SK-N-SH (cell line): Measurements from ENCODE around the gene RBMS3. TPM values are rescaled to one million over a fixed set of nuclear protein-coding genes. Genes with fewer than 3 reads are reported as not detected.
A peak's percentile ranks its signal among the peaks of the same experiment; 100 is the strongest.

Experiments
- CTCF ChIA-PET: fragments of 300-600, 350-600 bp; formaldehyde crosslinking; extraction: SDS; loops from one replicate; lab custom pipeline; 2021; lab: Yijun Ruan, JAX
- POLR2A ChIA-PET: fragments of 350-600 bp; sonication (Branson Sonifier 250); formaldehyde crosslinking; extraction: SDS; loops from one replicate; lab custom pipeline; 2020; ENCODE audit warnings: antibody characterized with exemption, inconsistent platforms; lab: Yijun Ruan, JAX
- DNase-seq: peaks from one replicate; pipeline ENCODE4 v3.0.0; 2012
- H2AFZ ChIP-seq: fragments of 200-600 bp; sonication (generic); 2 replicates; pipeline ENCODE4 v1.8.1; 2016; ENCODE audit warnings: antibody characterized with exemption, mild to moderate bottlenecking, low read depth
- H3F3A ChIP-seq: fragments of 200-600 bp; sonication (generic); replicated peaks from 2 replicates; pipeline ENCODE3; 2016; ENCODE audit warnings: antibody characterized with exemption, mild to moderate bottlenecking; ENCODE audit not compliant: insufficient read depth
- H3K27ac ChIP-seq, 2 experiments: fragments of 200-500 bp in 1 of 2; fragments of 200-600 bp in 1 of 2; sonication (Bioruptor generic) in 1 of 2; sonication (generic), shearing (Covaris generic) in 1 of 2; 2 replicates each; pipeline versions ENCODE4 v1.5.1 to v1.6.1; 2014 to 2016; ENCODE audit warnings: low read depth in 2 of 2, inconsistent platforms in 1 of 2, low read length in 1 of 2, mild to moderate bottlenecking in 1 of 2, mixed read lengths in 1 of 2
- H3K27me3 ChIP-seq: fragments of 200-600 bp; sonication (generic), shearing (Covaris generic); 2 replicates; pipeline ENCODE4 v1.6.1; 2016; ENCODE audit warnings: mixed run types; ENCODE audit not compliant: insufficient read depth
- H3K36me3 ChIP-seq, 2 experiments: fragments of 200-500 bp in 1 of 2; fragments of 200-600 bp in 1 of 2; sonication (Bioruptor generic) in 1 of 2; sonication (generic) in 1 of 2; replicated peaks in 1 of 2; 2 replicates each; pipeline versions ENCODE3 to v1.5.1; 2014 to 2016; ENCODE audit warnings: low read length in 1 of 2, mild to moderate bottlenecking in 1 of 2; ENCODE audit not compliant: insufficient read depth in 2 of 2, control insufficient read depth in 1 of 2
- H3K4me1 ChIP-seq, 2 experiments: fragments of 200-500 bp in 1 of 2; fragments of 200-600 bp in 1 of 2; sonication (Bioruptor generic) in 1 of 2; sonication (generic), shearing (Covaris generic) in 1 of 2; 2 replicates each; pipeline versions ENCODE4 v1.5.1 to v1.6.1; 2014 to 2016; ENCODE audit warnings: low read depth in 1 of 2, low read length in 1 of 2, mixed run types in 1 of 2; ENCODE audit not compliant: insufficient read depth in 2 of 2, control insufficient read depth in 1 of 2
- H3K4me2 ChIP-seq: fragments of 200-600 bp; sonication (generic), shearing (Covaris generic); 2 replicates; pipeline ENCODE4 v1.6.1; 2017; ENCODE audit warnings: mixed run types
- H3K4me3 ChIP-seq, 2 experiments: fragments of 200-500 bp in 1 of 2; fragments of 200-600 bp in 1 of 2; sonication (Bioruptor generic) in 1 of 2; sonication (generic), shearing (Covaris generic) in 1 of 2; 2 replicates each; pipeline versions ENCODE4 v1.5.1 to v1.8.1; 2014 to 2016; ENCODE audit warnings: low read depth in 2 of 2, inconsistent platforms in 1 of 2, low read length in 1 of 2, mild to moderate bottlenecking in 1 of 2, mixed read lengths in 1 of 2, moderate library complexity in 1 of 2
- H3K79me2 ChIP-seq: fragments of 200-600 bp; sonication (generic); 2 replicates; pipeline ENCODE4 v1.8.1; 2017; ENCODE audit warnings: mild to moderate bottlenecking; ENCODE audit not compliant: insufficient read depth
- H3K9ac ChIP-seq: fragments of 200-600 bp; sonication (generic); 2 replicates; pipeline ENCODE4 v1.6.1; 2017; ENCODE audit warnings: mixed run types
- H3K9me2 ChIP-seq: fragments of 200-600 bp; sonication (generic); 2 replicates; pipeline ENCODE4 v1.6.1; 2017; ENCODE audit warnings: mixed run types
- H3K9me3 ChIP-seq: fragments of 200-600 bp; sonication (generic); 2 replicates; pipeline ENCODE4 v1.6.1; 2017; ENCODE audit warnings: mixed run types, mild to moderate bottlenecking, moderate library complexity
- H4K20me1 ChIP-seq: fragments of 200-600 bp; sonication (generic); 2 replicates; pipeline ENCODE4 v1.6.1; 2017; ENCODE audit warnings: mild to moderate bottlenecking, mixed run types; ENCODE audit not compliant: insufficient read depth
- CHD2 ChIP-seq: fragments of 150-350 bp; IDR thresholded peaks from 2 replicates; pipeline ENCODE4 v1.6.1; 2018; ENCODE audit warnings: low read length; ENCODE audit not compliant: partially characterized antibody
- EP300 ChIP-seq, 2 experiments: IDR thresholded peaks; 2 replicates each; pipeline versions ENCODE4 v1.4.0 to v1.6.1; 2012; ENCODE audit warnings: borderline replicate concordance in 1 of 2, low read depth in 1 of 2, low read length in 1 of 2
- FOSL2 ChIP-seq: IDR thresholded peaks from 2 replicates; pipeline ENCODE4 v1.4.0; 2012; ENCODE audit warnings: low read depth, mild to moderate bottlenecking, moderate library complexity, borderline replicate concordance
- GATA2 ChIP-seq: sonication (generic); formaldehyde crosslinking; IDR thresholded peaks from 2 replicates; pipeline ENCODE4 v1.5.0; 2020; ENCODE audit warnings: mild to moderate bottlenecking, missing genetic modification reagents
- IRF3 ChIP-seq: fragments of 150-350 bp; IDR thresholded peaks from 2 replicates; pipeline ENCODE4 v1.6.1; 2016; ENCODE audit warnings: mild to moderate bottlenecking, low read depth, low read length
- JUND ChIP-seq: IDR thresholded peaks from 2 replicates; pipeline ENCODE4 v1.4.0; 2012
- MAX ChIP-seq: IDR thresholded peaks from 2 replicates; pipeline ENCODE4 v1.4.0; 2012; ENCODE audit warnings: low read depth
- MEF2A ChIP-seq: IDR thresholded peaks from 2 replicates; pipeline ENCODE4 v1.4.0; 2012; ENCODE audit warnings: low read depth, borderline replicate concordance
- PBX3 ChIP-seq: IDR thresholded peaks from 2 replicates; pipeline ENCODE4; 2012
- POLR2AphosphoS5 ChIP-seq: IDR thresholded peaks from 2 replicates; pipeline ENCODE4 v1.6.1; 2012; ENCODE audit warnings: low read depth, low read length
- RFX5 ChIP-seq: IDR thresholded peaks from 2 replicates; pipeline ENCODE4 v1.6.1; 2012; ENCODE audit warnings: mild to moderate bottlenecking, improper control_type of control experiment, low read length
- RXRA ChIP-seq: IDR thresholded peaks from 2 replicates; pipeline ENCODE4 v1.4.0; 2012; ENCODE audit warnings: low read depth, mild to moderate bottlenecking, borderline replicate concordance
- TCF12 ChIP-seq: IDR thresholded peaks from 2 replicates; pipeline ENCODE4 v1.4.0; 2012
- TEAD4 ChIP-seq: IDR thresholded peaks from 2 replicates; pipeline ENCODE4 v1.4.0; 2012; ENCODE audit warnings: mild to moderate bottlenecking, borderline replicate concordance; ENCODE audit not compliant: insufficient read depth
- YY1 ChIP-seq: IDR thresholded peaks from 2 replicates; pipeline ENCODE4 v1.4.0; 2012; ENCODE audit warnings: low read depth, mild to moderate bottlenecking
- ZBTB33 ChIP-seq: IDR thresholded peaks from 2 replicates; pipeline ENCODE4 v1.4.0; 2012; ENCODE audit warnings: low read depth, borderline replicate concordance
- WGBS: methylation state at CpG from one replicate; pipeline ENCODE4 v1.1.6; 2017; ENCODE audit warnings: low lambda C conversion rate; 5-methylcytosine and 5-hydroxymethylcytosine counted together
- polyA plus RNA-seq, 3 experiments: library from polyadenylated mRNA; depleted of rRNA; stranded (reverse); fragments of >200 nt; gene quantifications; 2 replicates each; pipeline ENCODE4 v1.2.3, GENCODE V29; 2012

Gene RBMS3
- polyA plus RNA-seq, 1 of the 3 experiments (the other 2 are of a cell fraction) = 8.2 TPM

GRCh38 chr3:29525254-29525881 is 244.5 kb downstream of the RBMS3 start:
- Histone ChIP-seq H3K4me2 (peak overlapping the region; percentile 3; the same call in 1 of the 2 replicates), H2AFZ (no peak overlapping the region), H3K4me1 (peaks cover 0 to 27% of the 10 kb centered on the region in 2 experiments; a peak in 3 of 4 replicates), H3K36me3 (no peaks in the 10 kb centered on the region), H3F3A (peaks cover 17% of the 10 kb centered on the region), H3K4me3 (no peak overlapping the region), H3K9me2 (no peaks in the 10 kb centered on the region), H3K9ac (no peak overlapping the region), H3K79me2 (peaks cover 60% of the 10 kb centered on the region; the same call in 1 of the 2 replicates), H3K27ac (peak overlapping the region; percentile 21 to 91; a peak in 3 of 4 replicates), H3K9me3 (no peaks in the 10 kb centered on the region), H4K20me1 (no peaks in the 10 kb centered on the region), H3K27me3 (no peaks in the 10 kb centered on the region)
- ChIA-PET POLR2A (interaction anchor here (1.2 kb wide), 2 partner anchors 31 to 51 kb away, joined by 3 to 6 read pairs; no protein-coding TSS in a partner anchor), CTCF (interaction anchor here (0.8 to 1.2 kb wide), 3 partner anchors 11 to 28 kb away, joined by 3 to 4 read pairs (median 4); no protein-coding TSS in a partner anchor)
- no peak for DNase-seq
- no peak for TF ChIP-seq CHD2
- no peak for TF ChIP-seq YY1
- TF ChIP-seq EP300 (IDR thresholded peaks at IDR 0.05; ENCODE audit: borderline replicate concordance in 1 of 2, low read depth in 1 of 2, low read length in 1 of 2) = 0 out of 4 replicates have a peak, but pooled peaks of 1 of the 2 experiments have one; percentile 15
- TF ChIP-seq TEAD4 = no peak
- TF ChIP-seq PBX3 = no peak
- TF ChIP-seq RXRA = peak; percentile 11; the same call in 1 of the 2 replicates
- TF ChIP-seq TCF12 = peak; percentile 18; the same call in 1 of the 2 replicates
- 0 out of 2 replicates have a peak, but pooled peaks have one; percentile 29 for TF ChIP-seq MEF2A
- no peak for TF ChIP-seq IRF3
- TF ChIP-seq MAX = no peak
- no peak for TF ChIP-seq POLR2AphosphoS5
- WGBS = 43% methylated on average over 1 of the region's 1 CpG

- H3K79me2 ChIP-seq = peaks cover 53% of the 10 kb centered on the region; the same call in 1 of the 2 replicates
- H2AFZ ChIP-seq = no peak overlapping the region
- peaks cover 0 to 4% of the 10 kb centered on the region in 2 experiments for H3K36me3 ChIP-seq
- peaks cover 14% of the 10 kb centered on the region for H3F3A ChIP-seq
- no peaks in the 10 kb centered on the region for H3K27me3 ChIP-seq
- DNase-seq = peak; percentile 32
- peak overlapping the region in 1 of 2 experiments; percentile 94; a peak in 2 of 4 replicates for H3K27ac ChIP-seq
- no peaks in the 10 kb centered on the region for H3K9me2 ChIP-seq
- no peak for TF ChIP-seq GATA2 (CRISPR knock-in tag)
- no peak for TF ChIP-seq IRF3
- TF ChIP-seq RFX5 = no peak
- peak in 1 of 2 experiments; percentile 45; a peak in 1 of 4 replicates for TF ChIP-seq EP300 (IDR thresholded peaks at IDR 0.05; ENCODE audit: borderline replicate concordance in 1 of 2, low read depth in 1 of 2, low read length in 1 of 2)
- no peak for TF ChIP-seq ZBTB33
- TF ChIP-seq FOSL2 = no peak
- no peak for TF ChIP-seq JUND
- CTCF ChIA-PET = interaction anchor here (1.0 kb wide), 1 partner anchor 611 kb away, joined by 3 read pairs; no protein-coding TSS in a partner anchor
- no peak overlapping the region for H3K9ac ChIP-seq
- POLR2A ChIA-PET = no interaction called here
- no peak overlapping the region for H3K4me2 ChIP-seq
- no peak overlapping the region for H3K4me3 ChIP-seq
- 86% methylated on average over 1 of the region's 1 CpG for WGBS
- H3K9me3 ChIP-seq = no peaks in the 10 kb centered on the region
- peaks cover 0 to 21% of the 10 kb centered on the region in 2 experiments; a peak in 2 of 4 replicates for H3K4me1 ChIP-seq
- no peaks in the 10 kb centered on the region for H4K20me1 ChIP-seq
Observed at GRCh38 chr3:29527246-29527645, 246.4 kb downstream of the RBMS3 start.
